Gastroesophageal sphincter (tissue), 4 donors: ENCODE results near the gene ADAM33. TPM values are rescaled to one million over a fixed set of nuclear protein-coding genes. Genes with fewer than 3 reads are reported as not detected.

Experiments
- ATAC-seq: fragments of 150-250 bp; one replicate; pipeline ENCODE4 v1.9.1; 2016; ENCODE audit warnings: mild to moderate bottlenecking, moderate library complexity
- H3K27ac ChIP-seq, 4 donors: fragments of 200-600 bp; sonication (generic) in 3 of 4; 1 replicate in 3 of 4; 2 replicates in 1 of 4; pipeline ENCODE4 v1.5.1; 2016 to 2019
- H3K27me3 ChIP-seq: fragments of 200-600 bp; sonication (generic); one replicate; pipeline ENCODE4 v1.5.1; 2019
- H3K36me3 ChIP-seq, 2 donors: fragments of 200-600 bp; sonication (generic); one replicate each; pipeline ENCODE4 v1.5.1; 2019; ENCODE audit warnings: control low read depth in 1 of 2
- H3K4me1 ChIP-seq, 3 donors: fragments of 200-600 bp; sonication (generic); 1 replicate in 2 of 3; 2 replicates in 1 of 3; pipeline ENCODE4 v1.5.1; 2016 to 2019; ENCODE audit warnings: control low read depth in 2 of 3
- H3K4me3 ChIP-seq, 2 donors: fragments of 200-600 bp; sonication (generic); one replicate each; pipeline ENCODE4 v1.5.1; 2019; ENCODE audit warnings: mild to moderate bottlenecking in 1 of 2, moderate library complexity in 1 of 2
- H3K9me3 ChIP-seq, 3 donors: fragments of 200-600 bp; sonication (generic); one replicate each; pipeline ENCODE4 v1.5.1; 2017 to 2019; ENCODE audit warnings: control low read depth in 2 of 3
- EP300 ChIP-seq: sonication (generic); formaldehyde crosslinking; IDR thresholded peaks from one replicate; pipeline ENCODE4 v1.6.1; 2017; ENCODE audit warnings: antibody characterized with exemption, mild to moderate bottlenecking
- POLR2A ChIP-seq, 2 donors: fragments of 450-650 bp; IDR thresholded peaks; one replicate each; pipeline ENCODE4 v1.6.1; 2017; ENCODE audit warnings: antibody characterized with exemption in 2 of 2, mild to moderate bottlenecking in 2 of 2, moderate library complexity in 1 of 2
- POLR2AphosphoS5 ChIP-seq: sonication (generic); formaldehyde crosslinking; IDR thresholded peaks from one replicate; pipeline ENCODE4 v1.6.1; 2017; ENCODE audit warnings: antibody characterized with exemption
- WGBS, 2 donors: methylation state at CpG; one replicate each; pipeline ENCODE4 v1.1.5; 2018; ENCODE audit warnings: low coverage in 1 of 2; 5-methylcytosine and 5-hydroxymethylcytosine counted together
- total RNA-seq, 4 donors: library from RNA; depleted of rRNA; stranded (reverse); fragments of >200 nt; gene quantifications; one replicate each; pipeline ENCODE4 v1.1.0, GENCODE V29; 2016
- TF ChIP-seq, protein P1 (sequence below), 4 experiments: fragments of 200-600 bp in 2 of 4; fragments of 450-650 bp in 2 of 4; sonication (generic) in 1 of 4; IDR thresholded peaks; one replicate each; pipeline ENCODE4 v1.5.1; 2017 to 2019; ENCODE audit warnings: antibody characterized with exemption in 4 of 4, mild to moderate bottlenecking in 2 of 4, moderate library complexity in 2 of 4

Gene ADAM33
- total RNA-seq, 4 donors from 2014 or later, result 15.9 to 105 (median 70.1) TPM

- TF ChIP-seq POLR2AphosphoS5 (no peak), POLR2A (IDR thresholded peaks at IDR 0.05) (no peak), EP300 (no peak)
- TF ChIP-seq, protein P1, sequence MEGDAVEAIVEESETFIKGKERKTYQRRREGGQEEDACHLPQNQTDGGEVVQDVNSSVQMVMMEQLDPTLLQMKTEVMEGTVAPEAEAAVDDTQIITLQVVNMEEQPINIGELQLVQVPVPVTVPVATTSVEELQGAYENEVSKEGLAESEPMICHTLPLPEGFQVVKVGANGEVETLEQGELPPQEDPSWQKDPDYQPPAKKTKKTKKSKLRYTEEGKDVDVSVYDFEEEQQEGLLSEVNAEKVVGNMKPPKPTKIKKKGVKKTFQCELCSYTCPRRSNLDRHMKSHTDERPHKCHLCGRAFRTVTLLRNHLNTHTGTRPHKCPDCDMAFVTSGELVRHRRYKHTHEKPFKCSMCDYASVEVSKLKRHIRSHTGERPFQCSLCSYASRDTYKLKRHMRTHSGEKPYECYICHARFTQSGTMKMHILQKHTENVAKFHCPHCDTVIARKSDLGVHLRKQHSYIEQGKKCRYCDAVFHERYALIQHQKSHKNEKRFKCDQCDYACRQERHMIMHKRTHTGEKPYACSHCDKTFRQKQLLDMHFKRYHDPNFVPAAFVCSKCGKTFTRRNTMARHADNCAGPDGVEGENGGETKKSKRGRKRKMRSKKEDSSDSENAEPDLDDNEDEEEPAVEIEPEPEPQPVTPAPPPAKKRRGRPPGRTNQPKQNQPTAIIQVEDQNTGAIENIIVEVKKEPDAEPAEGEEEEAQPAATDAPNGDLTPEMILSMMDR (IDR thresholded peaks at IDR 0.05), result no peak
- Histone ChIP-seq H3K27me3 (no peaks in the 10 kb centered on the region), H3K27ac (no peak overlapping the region), H3K4me3 (no peak overlapping the region), H3K4me1 (no peaks in the 10 kb centered on the region), H3K36me3 (no peaks in the 10 kb centered on the region), H3K9me3 (peaks cover 0 to 6% (median 0%) of the 10 kb centered on the region in 3 donors)
- no CpG with 5 or more reads among the region's 13 CpGs for WGBS, 2 donors
- ATAC-seq, result no peak
Observed at GRCh38 chr20:3693376-3693775, 11.6 kb upstream of the ADAM33 start.

GRCh38 chr20:3692706-3693294, 11.0 kb upstream of the ADAM33 start:
- Histone ChIP-seq H3K4me3 (no peak overlapping the region), H3K27ac (no peak overlapping the region), H3K4me1 (peaks cover 0 to 4% (median 0%) of the 10 kb centered on the region in 3 donors), H3K27me3 (no peaks in the 10 kb centered on the region), H3K36me3 (no peaks in the 10 kb centered on the region), H3K9me3 (peaks cover 0 to 6% (median 0%) of the 10 kb centered on the region in 3 donors)
- TF ChIP-seq EP300, result no peak
- TF ChIP-seq, protein P1 (IDR thresholded peaks at IDR 0.05), result no peak
- TF ChIP-seq POLR2A (IDR thresholded peaks at IDR 0.05), result no peak
- TF ChIP-seq POLR2AphosphoS5, result no peak
- WGBS, 2 donors, result no CpG with 5 or more reads among the region's 23 CpGs
- ATAC-seq, result no peak

- Histone ChIP-seq H3K4me3 (no peak overlapping the region), H3K4me1 (peaks cover 0 to 13% (median 6%) of the 10 kb centered on the region in 3 donors), H3K9me3 (peaks cover 0 to 6% (median 0%) of the 10 kb centered on the region in 3 donors), H3K36me3 (no peaks in the 10 kb centered on the region), H3K27me3 (no peaks in the 10 kb centered on the region), H3K27ac (no peak overlapping the region)
- no peak for TF ChIP-seq EP300
- no peak for TF ChIP-seq POLR2A (IDR thresholded peaks at IDR 0.05)
- TF ChIP-seq, protein P1 (IDR thresholded peaks at IDR 0.05), result no peak
- TF ChIP-seq POLR2AphosphoS5, result no peak
- no peak for ATAC-seq
- no CpG with 5 or more reads among the region's 9 CpGs for WGBS, 2 donors
Observed at GRCh38 chr20:3691897-3692296, 10.1 kb upstream of the ADAM33 start.

DNA sequence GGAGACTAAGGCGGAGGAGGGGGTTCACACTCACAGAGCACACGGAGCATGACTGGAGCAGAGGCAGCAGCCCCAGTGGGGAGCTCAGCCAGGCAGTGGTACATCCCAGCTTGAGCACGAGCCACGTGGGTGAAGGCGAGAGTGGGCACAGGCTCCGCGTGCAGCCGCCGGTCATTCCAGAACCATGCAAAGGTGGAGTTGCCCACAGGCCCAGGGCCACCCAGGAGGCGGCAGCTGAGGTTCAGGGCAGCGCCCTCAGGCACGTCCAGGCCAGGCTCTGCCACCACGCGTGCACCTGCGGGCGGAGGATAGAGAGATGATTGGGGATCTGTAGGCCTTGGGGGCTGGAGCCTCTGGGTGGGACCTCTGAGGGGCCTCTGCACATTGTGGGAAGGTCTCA, 9.5 kb upstream of the ADAM33 start:
- Histone ChIP-seq H3K27ac (no peak overlapping the region), H3K27me3 (no peaks in the 10 kb centered on the region), H3K36me3 (no peaks in the 10 kb centered on the region), H3K4me3 (no peak overlapping the region), H3K9me3 (peaks cover 0 to 2% (median 0%) of the 10 kb centered on the region in 3 donors), H3K4me1 (peaks cover 0 to 19% (median 12%) of the 10 kb centered on the region in 3 donors)
- ATAC-seq, result no peak
- no peak for TF ChIP-seq POLR2A (IDR thresholded peaks at IDR 0.05)
- TF ChIP-seq POLR2AphosphoS5, result no peak
- TF ChIP-seq, protein P1 (IDR thresholded peaks at IDR 0.05), result no peak
- TF ChIP-seq EP300, result no peak
- WGBS, 2 donors, result 98 to 100% methylated on average over 1 to 8 of the region's 16 CpGs

GRCh38 chr20:3690413-3690812, 8.6 kb upstream of the ADAM33 start:
- H3K9me3 ChIP-seq, result no peaks in the 10 kb centered on the region
- no peaks in the 10 kb centered on the region for H3K36me3 ChIP-seq
- ATAC-seq, result no peak
- H3K4me1 ChIP-seq, result peaks cover 0 to 28% (median 13%) of the 10 kb centered on the region in 3 donors
- no peak for TF ChIP-seq EP300
- TF ChIP-seq POLR2A (IDR thresholded peaks at IDR 0.05), result no peak
- no peak for TF ChIP-seq POLR2AphosphoS5
- TF ChIP-seq, protein P1 (IDR thresholded peaks at IDR 0.05), result no peak
- H3K27ac ChIP-seq, result no peak overlapping the region
- 70% methylated on average over 2 of the region's 3 CpGs; no CpG with 5 or more reads in 1 of the 2 donors for WGBS, 2 donors
- no peaks in the 10 kb centered on the region for H3K27me3 ChIP-seq
- no peak overlapping the region for H3K4me3 ChIP-seq
